ENCODE results near the gene HK1. TPM values are rescaled to one million over a fixed set of nuclear protein-coding genes. Genes with fewer than 3 reads are reported as not detected.

The HK1 gene
- total and polyA plus RNA-seq, 2 donors (not counting 1 experiment from before 2014, with no cell fraction given) = 24.7 to 40.8 TPM

- H3K27me3 ChIP-seq (replicated peaks in 1 of 4; ENCODE audit: control extremely low read depth in 1 of 4, control insufficient read depth in 3 of 4, insufficient read depth in 4 of 4, low read length in 3 of 4) = no peaks in the 10 kb centered on the region
- peaks cover 0 to 10% of the 10 kb centered on the region in 2 experiments for H3K36me3 ChIP-seq (replicated peaks in 1 of 2; ENCODE audit: control extremely low read depth in 1 of 2, control insufficient read depth in 1 of 2, extremely low read depth in 1 of 2, insufficient read depth in 2 of 2, low read length in 1 of 2)
- no peaks in the 10 kb centered on the region for H3K9me3 ChIP-seq (ENCODE audit: control extremely low read depth in 1 of 3, control insufficient read depth in 2 of 3, insufficient read depth in 1 of 3, low read length in 2 of 3)
- peaks cover 97% of the 10 kb centered on the region for H3K79me2 ChIP-seq (ENCODE audit: control insufficient read depth, insufficient read depth, low read length)
- no peak overlapping the region for H3K27ac ChIP-seq (ENCODE audit: low read length in 2 of 2)
- no peak overlapping the region for H3K4me2 ChIP-seq (replicated peaks; ENCODE audit: low read depth, low read length, poor library complexity, severe bottlenecking)
- H3K9me3 Mint-ChIP-seq (ENCODE audit: insufficient read depth) = no peaks in the 10 kb centered on the region
- no peak overlapping the region for H3K4me3 ChIP-seq (ENCODE audit: control extremely low read depth in 1 of 5, extremely low read depth in 1 of 5, insufficient read depth in 1 of 5, low read depth in 2 of 5, low read length in 4 of 5)
- WGBS (ENCODE audit: insufficient coverage) = no CpG with 5 or more reads among the region's 2 CpGs
- peaks cover 31 to 41% of the 10 kb centered on the region in 2 donors for H3K4me1 ChIP-seq (ENCODE audit: control insufficient read depth in 2 of 2, insufficient read depth in 2 of 2, low read length in 2 of 2)
- peaks cover 47% of the 10 kb centered on the region for H3K4me1 Mint-ChIP-seq
- ATAC-seq (ENCODE audit: low read depth) = no peak
- no peak for TF ChIP-seq CTCF (IDR thresholded peaks at IDR 0.05)
- TF ChIP-seq EZH2 (IDR thresholded peaks at IDR 0.05; ENCODE audit: borderline replicate concordance, insufficient read depth, low read depth, low read length, poor library complexity, severe bottlenecking) = no peak
- H3K27ac Mint-ChIP-seq = peak overlapping the region; percentile 37
- H3K9ac ChIP-seq (ENCODE audit: low read length) = no peak overlapping the region
- H2AFZ ChIP-seq (ENCODE audit: insufficient read depth, low read depth, low read length, poor library complexity, severe bottlenecking) = no peak overlapping the region
- H3K4me3 Mint-ChIP-seq = no peak overlapping the region
- intact Hi-C loops (cut with micrococcal nuclease) = no loop called here
- peaks cover 39% of the 10 kb centered on the region for H4K20me1 ChIP-seq (ENCODE audit: control insufficient read depth, insufficient read depth, low read length, poor library complexity, severe bottlenecking)
- ChIA-PET CTCF (interaction anchor here (0.7 kb wide), 1 partner anchor 12 kb away, joined by 3 read pairs; no protein-coding TSS in a partner anchor), POLR2A (no interaction called here)
- H3K27me3 Mint-ChIP-seq = no peaks in the 10 kb centered on the region
- no peak for DNase-seq
These were observed 58.6 kb downstream of the HK1 start for GRCh38 chr10:69336952-69337295.

- peaks cover 0 to 12% of the 10 kb centered on the region in 2 experiments for H3K36me3 ChIP-seq (replicated peaks in 1 of 2; ENCODE audit: control extremely low read depth in 1 of 2, control insufficient read depth in 1 of 2, extremely low read depth in 1 of 2, insufficient read depth in 2 of 2, low read length in 1 of 2)
- no peak overlapping the region for H3K4me2 ChIP-seq (replicated peaks; ENCODE audit: low read depth, low read length, poor library complexity, severe bottlenecking)
- no peak overlapping the region for H3K9ac ChIP-seq (ENCODE audit: low read length)
- intact Hi-C loops (cut with micrococcal nuclease) = no loop called here
- H3K4me1 ChIP-seq (ENCODE audit: control insufficient read depth in 2 of 2, insufficient read depth in 2 of 2, low read length in 2 of 2) = peaks cover 35 to 46% of the 10 kb centered on the region in 2 donors
- TF ChIP-seq CTCF (IDR thresholded peaks at IDR 0.05) = no peak
- no peak for TF ChIP-seq EZH2 (IDR thresholded peaks at IDR 0.05; ENCODE audit: borderline replicate concordance, insufficient read depth, low read depth, low read length, poor library complexity, severe bottlenecking)
- ATAC-seq (ENCODE audit: low read depth) (no peak), DNase-seq (no peak)
- peak overlapping the region; percentile 37 for H3K27ac Mint-ChIP-seq
- no peak overlapping the region for H3K4me3 ChIP-seq (ENCODE audit: control extremely low read depth in 1 of 5, extremely low read depth in 1 of 5, insufficient read depth in 1 of 5, low read depth in 2 of 5, low read length in 4 of 5)
- 67% methylated on average over 13 of the region's 16 CpGs for WGBS (ENCODE audit: insufficient coverage)
- no peak overlapping the region for H3K4me3 Mint-ChIP-seq
- ChIA-PET CTCF (interaction anchor here (0.7 kb wide), 1 partner anchor 12 kb away, joined by 3 read pairs; no protein-coding TSS in a partner anchor), POLR2A (no interaction called here)
- H3K27me3 Mint-ChIP-seq = no peaks in the 10 kb centered on the region
- H3K9me3 ChIP-seq (ENCODE audit: control extremely low read depth in 1 of 3, control insufficient read depth in 2 of 3, insufficient read depth in 1 of 3, low read length in 2 of 3) = no peaks in the 10 kb centered on the region
- peaks cover 97% of the 10 kb centered on the region for H3K79me2 ChIP-seq (ENCODE audit: control insufficient read depth, insufficient read depth, low read length)
- no peak overlapping the region for H3K27ac ChIP-seq (ENCODE audit: low read length in 2 of 2)
- H3K4me1 Mint-ChIP-seq = peaks cover 52% of the 10 kb centered on the region
- peaks cover 39% of the 10 kb centered on the region for H4K20me1 ChIP-seq (ENCODE audit: control insufficient read depth, insufficient read depth, low read length, poor library complexity, severe bottlenecking)
- no peak overlapping the region for H2AFZ ChIP-seq (ENCODE audit: insufficient read depth, low read depth, low read length, poor library complexity, severe bottlenecking)
- H3K9me3 Mint-ChIP-seq (ENCODE audit: insufficient read depth) = no peaks in the 10 kb centered on the region
- H3K27me3 ChIP-seq (replicated peaks in 1 of 4; ENCODE audit: control extremely low read depth in 1 of 4, control insufficient read depth in 3 of 4, insufficient read depth in 4 of 4, low read length in 3 of 4) = no peaks in the 10 kb centered on the region
These were observed 59.2 kb downstream of the HK1 start for GRCh38 chr10:69337296-69338132.
